ENCODE results near the gene WWC1.
"Not testable (repeated sequence)": the region's sequence is repeated elsewhere in the genome, so short reads cannot be mapped to it uniquely, and the experiment has no call there.

WWC1 gene

GRCh38 chr5:168327019-168327421 is 35.6 kb downstream of the WWC1 start:
- Histone ChIP-seq H3K9ac (ENCODE audit: low read depth, low read length) (no peak overlapping the region), H3K4me1 (ENCODE audit: insufficient read depth, low read length) (peaks cover 49% of the 10 kb centered on the region), H3K9me3 (ENCODE audit: control insufficient read depth, insufficient read depth, low read length) (no peaks in the 10 kb centered on the region), H3K36me3 (ENCODE audit: insufficient read depth, low read length) (no peaks in the 10 kb centered on the region)

DNA sequence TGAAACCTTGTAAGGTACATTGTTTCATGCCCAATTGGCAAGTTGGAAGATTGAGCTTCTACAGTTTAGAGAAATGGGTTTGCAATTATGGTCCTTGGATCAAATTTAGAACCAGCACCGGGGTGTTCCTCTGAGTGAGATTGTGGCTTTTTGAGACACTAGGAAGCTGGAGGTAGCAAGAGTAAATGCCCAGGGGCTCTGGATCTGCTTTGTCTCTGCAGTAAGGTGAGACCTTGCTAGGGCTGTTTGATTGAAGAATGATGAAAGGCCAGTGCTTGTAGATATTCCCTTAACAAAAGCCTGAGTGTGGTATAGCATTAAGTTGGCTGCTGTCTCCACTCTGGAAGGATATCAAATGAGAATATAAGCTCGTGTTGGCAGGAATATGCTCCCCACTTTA is 36.0 kb downstream of the WWC1 start:
- H3K4me1 ChIP-seq (ENCODE audit: insufficient read depth, low read length): peaks cover 49% of the 10 kb centered on the region
- no peaks in the 10 kb centered on the region for H3K9me3 ChIP-seq (ENCODE audit: control insufficient read depth, insufficient read depth, low read length)
- H3K36me3 ChIP-seq (ENCODE audit: insufficient read depth, low read length): no peaks in the 10 kb centered on the region
- no peak overlapping the region for H3K9ac ChIP-seq (ENCODE audit: low read depth, low read length)

DNA sequence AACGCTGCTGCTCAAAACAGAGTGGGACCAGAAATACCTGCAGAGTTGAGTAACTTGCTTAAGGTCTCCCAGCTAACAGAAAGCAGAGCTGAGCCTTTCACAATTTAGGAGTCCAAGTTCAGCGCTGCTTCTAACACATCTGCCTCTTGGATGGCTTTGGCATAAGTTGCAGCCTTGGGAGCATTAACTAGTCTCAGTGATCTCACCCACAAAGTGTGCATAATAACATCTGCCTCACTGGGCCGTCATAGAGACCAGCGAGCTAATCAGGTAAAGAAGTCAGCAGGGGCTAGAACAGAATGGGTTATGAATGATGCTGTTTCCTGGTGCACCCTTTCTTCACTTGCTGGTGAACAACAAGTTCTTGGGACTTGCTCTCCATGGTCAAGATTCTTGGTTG is 36.5 kb downstream of the WWC1 start:
- no peaks in the 10 kb centered on the region for H3K9me3 ChIP-seq (ENCODE audit: control insufficient read depth, insufficient read depth, low read length)
- H3K36me3 ChIP-seq (ENCODE audit: insufficient read depth, low read length): no peaks in the 10 kb centered on the region
- H3K9ac ChIP-seq (ENCODE audit: low read depth, low read length): no peak overlapping the region
- H3K4me1 ChIP-seq (ENCODE audit: insufficient read depth, low read length): peaks cover 49% of the 10 kb centered on the region

DNA sequence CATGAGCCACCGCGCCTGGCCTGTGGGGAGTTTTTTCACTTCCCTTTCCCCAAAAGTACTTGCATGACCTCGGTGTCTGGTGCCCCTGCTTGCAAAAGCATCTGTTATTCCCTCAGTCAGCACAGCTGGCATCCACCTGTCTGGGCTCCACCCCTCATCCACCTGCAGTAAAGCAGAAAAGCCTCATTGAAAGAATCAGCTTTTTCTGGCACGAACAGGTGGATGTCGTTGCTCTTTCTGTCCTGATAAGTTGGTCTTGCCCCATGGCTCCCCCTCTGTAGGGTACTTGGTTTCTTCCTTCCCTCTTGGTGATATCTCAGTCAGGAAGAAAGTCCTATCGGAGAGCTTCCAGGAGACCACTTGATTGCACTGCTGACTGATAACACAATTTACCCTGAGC is 37.4 kb downstream of the WWC1 start:
- Histone ChIP-seq H3K9me3 (ENCODE audit: control insufficient read depth, insufficient read depth, low read length) (no peaks in the 10 kb centered on the region), H3K4me1 (ENCODE audit: insufficient read depth, low read length) (peaks cover 56% of the 10 kb centered on the region), H3K36me3 (ENCODE audit: insufficient read depth, low read length) (no peaks in the 10 kb centered on the region), H3K9ac (ENCODE audit: low read depth, low read length) (no peak overlapping the region)

DNA sequence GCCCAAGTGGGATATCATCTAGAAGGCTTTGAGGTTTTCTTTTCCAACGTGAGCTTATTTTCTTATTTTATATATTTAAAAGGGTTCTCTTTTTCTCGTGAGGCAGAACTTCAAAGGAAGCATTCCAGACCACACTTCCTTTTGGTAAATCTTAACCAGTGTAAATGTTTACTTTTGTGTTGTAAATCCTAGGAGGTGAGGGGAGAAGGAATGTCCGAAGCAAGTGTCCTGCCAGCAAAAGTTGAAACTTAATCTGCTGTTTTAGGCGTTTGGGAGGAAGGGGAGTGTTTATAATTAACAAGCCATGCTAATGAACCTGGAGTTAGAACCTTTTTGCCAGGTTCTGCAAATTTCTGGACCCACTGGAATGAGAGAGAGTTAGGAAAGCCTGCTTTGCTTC is 37.9 kb downstream of the WWC1 start:
- Histone ChIP-seq H3K9me3 (ENCODE audit: control insufficient read depth, insufficient read depth, low read length) (no peaks in the 10 kb centered on the region), H3K36me3 (ENCODE audit: insufficient read depth, low read length) (no peaks in the 10 kb centered on the region), H3K9ac (ENCODE audit: low read depth, low read length) (no peak overlapping the region; the same call in 1 of the 2 replicates), H3K4me1 (ENCODE audit: insufficient read depth, low read length) (peaks cover 61% of the 10 kb centered on the region)

DNA sequence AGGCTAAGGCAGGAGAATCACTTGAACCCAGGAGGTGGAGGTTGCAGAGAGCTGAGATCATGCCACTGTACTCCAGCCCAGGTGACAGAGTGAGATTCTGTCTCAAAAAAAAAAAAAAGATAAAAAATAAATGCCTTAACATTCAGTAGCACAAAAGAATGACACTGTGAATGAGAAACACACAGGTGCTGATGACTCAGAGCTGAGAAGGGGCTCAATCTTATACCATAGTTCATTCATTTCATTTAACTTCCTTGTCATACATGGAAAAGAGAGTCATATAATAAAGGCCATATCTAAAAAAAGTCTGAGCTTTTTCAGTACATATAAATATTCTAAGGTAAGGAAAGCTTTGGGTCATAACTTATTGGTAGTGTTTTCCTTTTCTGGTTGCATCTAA is 40.6 kb downstream of the WWC1 start:
- Histone ChIP-seq H3K36me3 (ENCODE audit: insufficient read depth, low read length) (no peaks in the 10 kb centered on the region), H3K9ac (ENCODE audit: low read depth, low read length) (no peak overlapping the region), H3K4me1 (ENCODE audit: insufficient read depth, low read length) (peaks cover 56% of the 10 kb centered on the region), H3K9me3 (ENCODE audit: control insufficient read depth, insufficient read depth, low read length) (no peaks in the 10 kb centered on the region)

DNA sequence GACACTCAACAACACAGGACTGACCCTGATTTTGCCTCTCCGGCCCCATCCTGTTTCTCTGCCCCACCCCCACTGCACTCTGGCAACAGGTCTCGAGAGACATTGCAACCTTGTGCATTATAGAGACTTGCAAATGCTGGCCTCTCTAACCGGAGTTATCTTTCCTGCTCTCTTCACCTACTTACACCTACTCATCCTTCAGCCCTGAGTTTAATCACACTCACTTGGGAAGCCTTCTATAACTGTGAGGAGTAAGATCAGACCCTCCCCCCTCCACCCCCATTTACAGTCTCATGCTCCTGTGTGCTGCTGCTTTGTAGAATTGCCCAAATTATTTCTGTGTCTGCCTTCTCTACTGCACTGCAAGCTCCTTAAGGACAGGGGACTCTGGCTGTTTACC is 42.8 kb downstream of the WWC1 start:
- H3K4me1 ChIP-seq (ENCODE audit: insufficient read depth, low read length): peaks cover 42% of the 10 kb centered on the region
- no peaks in the 10 kb centered on the region for H3K36me3 ChIP-seq (ENCODE audit: insufficient read depth, low read length)
- H3K9ac ChIP-seq (ENCODE audit: low read depth, low read length): no peak overlapping the region
- H3K9me3 ChIP-seq (ENCODE audit: control insufficient read depth, insufficient read depth, low read length): no peaks in the 10 kb centered on the region

GRCh38 chr5:168334695-168335094 is 43.2 kb downstream of the WWC1 start:
- Histone ChIP-seq H3K36me3 (ENCODE audit: insufficient read depth, low read length) (no peaks in the 10 kb centered on the region), H3K9me3 (ENCODE audit: control insufficient read depth, insufficient read depth, low read length) (no peaks in the 10 kb centered on the region), H3K4me1 (ENCODE audit: insufficient read depth, low read length) (peaks cover 38% of the 10 kb centered on the region), H3K9ac (ENCODE audit: low read depth, low read length) (no peak overlapping the region)

DNA sequence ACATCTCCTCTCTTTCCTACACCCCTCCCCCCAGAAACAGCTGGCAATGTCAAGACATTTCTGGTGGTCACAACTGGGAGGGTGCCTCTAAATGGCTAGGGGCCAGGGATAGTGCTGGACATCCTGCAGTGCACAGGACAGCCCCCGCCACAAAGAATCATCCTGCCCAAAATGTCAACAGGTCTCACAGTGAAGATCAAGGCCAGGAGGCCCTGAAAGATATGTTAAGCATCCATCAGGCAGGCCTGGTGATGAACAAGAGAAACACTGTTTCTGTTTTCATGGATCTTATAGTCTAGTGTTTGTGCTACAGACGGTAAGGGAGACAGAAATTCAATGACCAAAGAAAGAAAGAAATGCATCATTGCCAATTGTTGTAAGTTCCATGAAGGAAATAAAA is 45.9 kb downstream of the WWC1 start:
- Histone ChIP-seq H3K9ac (ENCODE audit: low read depth, low read length) (no peak overlapping the region), H3K36me3 (ENCODE audit: insufficient read depth, low read length) (no peaks in the 10 kb centered on the region), H3K4me1 (ENCODE audit: insufficient read depth, low read length) (peaks cover 22% of the 10 kb centered on the region), H3K9me3 (ENCODE audit: control insufficient read depth, insufficient read depth, low read length) (no peaks in the 10 kb centered on the region)

GRCh38 chr5:168339109-168339771 is 47.8 kb downstream of the WWC1 start:
- Histone ChIP-seq H3K36me3 (ENCODE audit: insufficient read depth, low read length) (no peaks in the 10 kb centered on the region), H3K9ac (ENCODE audit: low read depth, low read length) (no peak overlapping the region), H3K4me1 (ENCODE audit: insufficient read depth, low read length) (peaks cover 11% of the 10 kb centered on the region), H3K9me3 (ENCODE audit: control insufficient read depth, insufficient read depth, low read length) (no peaks in the 10 kb centered on the region)

DNA sequence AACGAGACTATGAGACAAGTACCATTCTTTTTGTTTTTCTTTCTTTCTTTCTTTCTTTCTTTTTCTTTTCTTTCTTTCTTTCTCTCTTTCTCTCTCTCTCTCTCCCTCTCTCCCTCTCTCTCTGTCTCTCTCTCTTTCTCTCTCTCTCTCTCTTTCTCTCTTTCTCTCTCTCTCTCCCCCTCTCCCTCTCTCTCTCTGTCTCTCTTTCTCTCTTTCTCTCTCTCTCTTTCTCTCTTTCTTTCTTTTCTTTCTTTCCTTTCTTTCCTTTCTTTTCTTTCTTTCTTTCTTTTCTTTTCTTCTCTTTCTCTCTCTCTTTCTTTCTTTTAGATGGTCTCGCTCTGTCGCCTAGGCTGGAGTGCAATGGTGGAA is 48.3 kb downstream of the WWC1 start:
- not testable (repeated sequence) for H3K4me1 ChIP-seq (ENCODE audit: insufficient read depth, low read length); H3K9ac ChIP-seq (ENCODE audit: low read depth, low read length); H3K36me3 ChIP-seq (ENCODE audit: insufficient read depth, low read length); H3K9me3 ChIP-seq (ENCODE audit: control insufficient read depth, insufficient read depth, low read length)

DNA sequence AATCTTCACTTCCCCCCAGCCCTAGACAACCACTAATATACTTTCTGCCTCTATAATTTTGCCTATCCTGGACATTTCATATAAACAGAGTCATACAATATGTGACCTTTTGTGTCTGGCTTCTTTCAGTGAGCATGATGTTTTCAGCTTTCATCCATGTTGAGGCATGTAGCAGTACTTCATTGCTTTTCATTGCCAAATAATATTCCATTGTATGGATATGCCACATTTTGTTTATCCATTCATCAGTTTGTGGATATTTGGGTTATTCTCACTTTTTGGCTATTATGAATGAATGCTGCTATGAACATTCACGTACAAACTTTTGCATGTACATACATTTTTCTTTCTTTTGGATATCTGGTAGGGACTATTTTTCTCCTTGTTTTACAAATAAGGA is 49.0 kb downstream of the WWC1 start:
- H3K4me1 ChIP-seq (ENCODE audit: insufficient read depth, low read length): peaks cover 4% of the 10 kb centered on the region

GRCh38 chr5:168341178-168341577 is 49.7 kb downstream of the WWC1 start:
- Histone ChIP-seq H3K4me1 (ENCODE audit: insufficient read depth, low read length) (peaks cover 7% of the 10 kb centered on the region), H3K36me3 (ENCODE audit: insufficient read depth, low read length) (no peaks in the 10 kb centered on the region), H3K9ac (ENCODE audit: low read depth, low read length) (no peak overlapping the region), H3K9me3 (ENCODE audit: control insufficient read depth, insufficient read depth, low read length) (no peaks in the 10 kb centered on the region)

More for the DNA sequence above, 49.0 kb downstream of the WWC1 start:
- H3K36me3 ChIP-seq (ENCODE audit: insufficient read depth, low read length): no peaks in the 10 kb centered on the region
- no peaks in the 10 kb centered on the region for H3K9me3 ChIP-seq (ENCODE audit: control insufficient read depth, insufficient read depth, low read length)
- H3K9ac ChIP-seq (ENCODE audit: low read depth, low read length): no peak overlapping the region

DNA sequence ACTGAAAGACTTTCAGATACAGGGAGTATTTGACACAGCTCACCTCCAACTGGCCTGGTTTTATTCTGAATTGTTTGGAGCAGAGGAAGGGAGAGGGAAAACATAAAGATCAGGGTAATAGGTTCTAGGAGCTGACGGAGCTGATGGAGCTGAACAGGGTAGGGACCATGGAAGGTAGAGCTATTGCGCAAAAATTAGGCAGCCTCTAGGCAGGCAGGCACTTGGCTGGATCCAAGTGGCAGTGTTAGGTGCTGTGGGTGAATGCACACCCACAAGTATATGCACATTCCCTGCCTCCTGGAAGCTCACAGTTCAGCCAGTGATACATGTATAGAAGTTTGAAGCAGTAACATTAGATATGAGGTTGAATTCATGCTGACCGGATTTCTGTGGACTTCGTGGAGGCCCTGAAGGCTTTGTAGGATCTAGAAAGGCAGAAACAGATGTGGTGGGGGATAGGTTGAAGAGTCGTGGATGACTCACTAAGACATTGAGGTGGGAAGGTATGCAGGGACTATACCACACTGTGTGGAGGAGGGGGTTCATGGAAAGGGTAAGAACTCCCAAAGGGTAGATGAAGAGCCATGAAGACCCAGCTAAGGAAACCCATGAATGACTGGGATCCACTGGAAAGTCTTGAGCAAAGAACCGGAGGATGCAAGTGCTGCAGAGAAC is 50.8 kb downstream of the WWC1 start:
- Histone ChIP-seq H3K4me1 (ENCODE audit: insufficient read depth, low read length) (peaks cover 13% of the 10 kb centered on the region), H3K9me3 (ENCODE audit: control insufficient read depth, insufficient read depth, low read length) (no peaks in the 10 kb centered on the region)

GRCh38 chr5:168342985-168343384 is 51.5 kb downstream of the WWC1 start:
- Histone ChIP-seq H3K4me1 (ENCODE audit: insufficient read depth, low read length) (peaks cover 13% of the 10 kb centered on the region), H3K9ac (ENCODE audit: low read depth, low read length) (no peak overlapping the region), H3K9me3 (ENCODE audit: control insufficient read depth, insufficient read depth, low read length) (no peaks in the 10 kb centered on the region), H3K36me3 (ENCODE audit: insufficient read depth, low read length) (no peaks in the 10 kb centered on the region)

More for the DNA sequence above, 50.8 kb downstream of the WWC1 start:
- H3K36me3 ChIP-seq (ENCODE audit: insufficient read depth, low read length): no peaks in the 10 kb centered on the region
- no peak overlapping the region for H3K9ac ChIP-seq (ENCODE audit: low read depth, low read length)
